ENCODE data around the gene SH3BGRL2. TPM values are rescaled to one million over a fixed set of nuclear protein-coding genes. Genes with fewer than 3 reads are reported as not detected.
"Not testable (repeated sequence)": the region's sequence is repeated elsewhere in the genome, so short reads cannot be mapped to it uniquely, and the experiment has no call there.

SH3BGRL2 gene
- total RNA-seq, 1 donor from 2014 or later, result 35.9 TPM

DNA sequence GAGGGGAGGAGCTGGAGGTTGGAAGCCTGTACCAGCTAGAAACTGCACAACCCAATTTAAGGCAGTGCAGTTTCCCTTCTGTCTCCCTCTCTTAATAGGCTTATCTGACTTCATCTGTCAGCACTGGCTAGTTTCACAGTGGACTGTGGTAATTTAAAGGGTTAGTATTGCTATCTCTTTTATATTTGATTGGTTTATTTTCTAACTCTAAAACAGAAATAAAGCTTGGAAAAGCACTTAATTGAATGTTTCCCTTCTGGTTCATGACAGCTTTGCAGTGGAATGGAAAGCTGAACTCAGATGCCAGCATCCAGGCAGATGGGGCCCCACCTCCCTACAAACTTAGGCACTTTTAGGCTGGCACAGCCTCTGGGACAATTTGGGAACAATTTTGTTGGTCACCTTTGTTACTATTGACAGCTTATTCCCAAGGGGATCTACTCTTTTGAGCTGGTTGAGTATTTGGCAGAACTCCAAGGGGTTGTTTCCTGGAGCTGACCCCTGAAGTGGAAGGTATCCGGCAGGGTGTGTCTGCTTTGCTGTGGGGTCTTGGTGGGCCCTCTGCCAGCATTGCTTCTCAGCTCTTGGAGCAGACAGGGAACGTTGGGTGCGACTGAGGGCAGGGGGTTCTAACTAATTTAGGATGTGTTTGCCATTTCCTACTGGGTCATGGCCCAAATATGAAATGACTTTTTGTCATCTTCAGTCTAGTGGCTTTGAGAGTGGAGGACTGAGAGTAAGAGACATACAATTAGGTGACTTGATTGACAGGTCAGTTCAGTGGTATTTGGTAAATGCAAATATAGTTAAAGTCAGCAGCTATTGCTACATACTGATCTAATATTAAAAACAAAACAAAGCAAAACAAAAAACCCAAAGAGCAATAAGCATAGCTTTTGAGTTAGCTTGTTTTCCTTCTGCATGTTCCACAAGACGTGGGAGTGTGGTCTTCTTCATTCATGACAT lies 9.3 kb downstream of the SH3BGRL2 start:
- DNase-seq (ENCODE audit: low spot score) (no peak), ATAC-seq (no peak)
- intact Hi-C loops (cut with DNase I), result no loop called here

DNA sequence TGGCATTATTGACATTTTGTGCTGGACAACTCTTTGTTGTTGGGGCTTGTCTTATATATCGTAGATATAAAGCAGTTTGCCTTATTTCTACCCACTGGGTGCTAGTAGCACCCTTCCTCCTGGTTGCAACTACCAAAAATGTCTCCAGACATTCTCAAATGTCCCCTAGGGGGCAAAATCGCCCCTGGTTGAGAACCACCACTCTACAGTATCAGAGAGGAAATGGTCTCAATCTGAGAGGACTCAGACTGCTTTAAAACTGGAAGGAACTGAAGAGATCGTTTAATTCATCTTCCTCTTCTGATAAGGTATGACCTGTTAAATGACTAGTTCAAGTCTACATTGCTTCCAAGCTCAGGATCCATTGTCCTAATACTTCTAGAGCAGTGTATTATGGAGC lies 14.9 kb downstream of the SH3BGRL2 start:
- DNase-seq (ENCODE audit: low spot score), result no peak
- no peak for ATAC-seq
- intact Hi-C loops (cut with DNase I), result loop anchor here (5.0 kb wide), 1 partner anchor 1946 kb away; no protein-coding TSS in a partner anchor

DNA sequence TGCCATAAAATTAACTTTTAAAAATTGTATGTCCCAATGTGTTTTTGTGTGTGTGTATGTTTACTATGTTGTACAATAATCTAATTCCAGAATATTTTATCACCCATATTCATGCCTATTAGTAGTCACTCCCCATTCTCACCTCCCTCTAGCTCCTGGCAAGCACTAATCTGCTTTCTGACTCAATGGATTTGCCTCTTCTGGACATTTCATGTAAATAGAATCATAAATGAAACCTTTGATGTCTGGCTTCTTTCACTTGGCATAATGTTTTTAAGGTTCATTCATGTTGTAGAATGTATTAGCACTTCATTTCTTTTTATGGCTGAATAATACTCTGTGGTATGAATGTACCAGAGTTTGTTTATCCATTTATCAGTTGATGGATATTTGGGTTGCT lies 15.4 kb downstream of the SH3BGRL2 start:
- ATAC-seq (no peak), DNase-seq (ENCODE audit: low spot score) (no peak)
- intact Hi-C loops (cut with DNase I), result loop anchor here (5.0 kb wide), 1 partner anchor 1946 kb away; no protein-coding TSS in a partner anchor

DNA sequence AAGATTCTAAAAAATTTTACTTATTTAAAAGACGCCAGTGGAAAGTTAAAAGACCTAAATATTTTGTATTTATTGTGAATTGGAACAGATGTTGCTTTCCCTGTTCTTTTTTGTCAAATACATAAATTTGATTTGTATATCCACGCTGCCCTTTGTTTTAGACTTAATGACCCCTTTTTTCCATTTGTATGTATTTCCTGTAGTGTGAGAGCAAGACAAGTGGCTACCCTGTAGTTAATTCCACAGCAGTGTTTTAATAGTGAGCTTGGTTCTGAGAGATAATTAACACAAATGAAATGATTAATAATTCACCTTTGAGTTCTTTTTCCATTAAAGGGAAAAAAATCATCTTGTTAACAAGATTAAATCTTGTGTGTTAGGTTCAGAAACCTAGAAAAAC lies 16.6 kb downstream of the SH3BGRL2 start:
- DNase-seq (ENCODE audit: low spot score) (no peak), ATAC-seq (no peak)
- intact Hi-C loops (cut with DNase I), result loop anchor here (5.0 kb wide), 1 partner anchor 1945 kb away; no protein-coding TSS in a partner anchor

DNA sequence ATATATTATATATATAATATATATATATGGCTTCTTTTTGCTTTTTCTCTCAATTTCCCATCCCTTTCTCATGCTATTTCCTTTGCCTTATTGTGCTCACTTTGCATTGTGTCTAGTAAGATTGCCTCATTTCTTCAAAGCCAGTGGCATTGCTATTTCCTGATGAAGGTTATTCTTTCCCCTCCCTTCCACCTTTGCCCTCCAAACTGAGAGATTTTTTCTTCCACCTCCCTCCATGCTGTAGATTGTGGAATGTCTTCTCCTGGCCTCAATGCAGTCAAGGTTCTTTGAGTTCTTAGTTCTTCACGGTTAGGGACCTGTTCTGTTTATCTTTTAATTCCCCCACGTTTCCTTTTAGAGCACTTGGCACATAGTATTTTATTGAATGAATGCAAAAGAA lies 17.2 kb downstream of the SH3BGRL2 start:
- ATAC-seq (no peak), DNase-seq (ENCODE audit: low spot score) (no peak)
- intact Hi-C loops (cut with DNase I), result loop anchor here (5.0 kb wide), 1 partner anchor 1944 kb away; no protein-coding TSS in a partner anchor

DNA sequence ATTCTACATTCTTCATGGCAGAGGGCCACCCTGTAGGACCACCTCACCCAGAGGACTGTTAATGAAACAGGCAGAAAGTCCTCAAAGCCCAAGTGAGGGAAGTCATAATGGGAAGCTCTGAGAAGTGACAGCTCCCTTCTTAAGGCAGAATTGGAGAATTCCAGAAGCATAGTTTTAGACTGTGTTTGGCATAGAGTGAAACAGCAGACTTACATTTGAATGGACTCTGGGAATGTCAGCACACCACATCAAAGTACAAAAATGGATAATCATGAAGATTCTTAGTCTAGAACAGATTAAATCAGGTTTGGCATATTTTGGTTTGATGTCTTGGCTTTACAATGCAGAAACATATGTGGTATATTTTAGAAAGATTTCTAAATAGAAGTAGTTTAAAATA lies 17.9 kb downstream of the SH3BGRL2 start:
- DNase-seq (ENCODE audit: low spot score), result no peak
- intact Hi-C loops (cut with DNase I), result loop anchor here (5.0 kb wide), 1 partner anchor 1943 kb away; no protein-coding TSS in a partner anchor
- no peak for ATAC-seq

DNA sequence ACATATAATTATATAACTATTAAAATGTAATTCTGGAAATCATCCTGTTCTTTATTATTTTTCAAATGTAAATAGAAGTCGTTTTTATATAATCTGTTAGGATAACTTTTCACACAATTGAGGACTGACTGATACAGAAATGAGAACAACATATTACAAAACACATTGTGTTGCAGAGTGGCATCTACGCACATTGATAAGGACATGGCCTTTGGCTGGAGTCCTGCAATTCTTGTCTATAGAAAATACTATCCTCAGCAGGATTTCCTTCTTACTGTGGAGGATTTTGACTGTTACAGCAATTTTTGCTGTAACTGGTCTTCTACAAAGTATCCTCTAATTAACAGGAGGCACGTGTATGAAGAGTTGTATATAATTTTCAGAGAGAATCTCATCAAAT lies 19.8 kb downstream of the SH3BGRL2 start:
- no peak for DNase-seq (ENCODE audit: low spot score)
- intact Hi-C loops (cut with DNase I), result no loop called here
- no peak for ATAC-seq

DNA sequence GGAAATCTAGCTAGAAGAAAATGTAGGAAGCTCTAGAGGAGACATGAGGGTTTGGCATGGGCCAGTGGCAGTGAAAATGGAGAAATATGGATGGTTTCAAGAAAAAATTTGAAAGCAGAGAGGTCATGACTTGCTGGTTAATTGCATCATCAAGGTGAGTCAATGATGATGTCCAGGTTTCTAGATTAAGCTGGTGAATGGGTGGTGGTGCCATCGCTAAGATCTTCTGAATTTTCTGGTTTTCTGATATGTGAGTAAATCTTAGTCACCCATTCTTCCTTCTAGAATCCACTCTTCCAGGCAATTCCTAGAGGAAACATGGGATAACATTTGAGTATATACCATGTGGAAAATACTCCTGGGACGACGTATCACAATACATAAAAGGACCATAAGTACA lies 25.0 kb downstream of the SH3BGRL2 start:
- no peak for DNase-seq (ENCODE audit: low spot score)
- ATAC-seq, result no peak
- intact Hi-C loops (cut with DNase I), result no loop called here

DNA sequence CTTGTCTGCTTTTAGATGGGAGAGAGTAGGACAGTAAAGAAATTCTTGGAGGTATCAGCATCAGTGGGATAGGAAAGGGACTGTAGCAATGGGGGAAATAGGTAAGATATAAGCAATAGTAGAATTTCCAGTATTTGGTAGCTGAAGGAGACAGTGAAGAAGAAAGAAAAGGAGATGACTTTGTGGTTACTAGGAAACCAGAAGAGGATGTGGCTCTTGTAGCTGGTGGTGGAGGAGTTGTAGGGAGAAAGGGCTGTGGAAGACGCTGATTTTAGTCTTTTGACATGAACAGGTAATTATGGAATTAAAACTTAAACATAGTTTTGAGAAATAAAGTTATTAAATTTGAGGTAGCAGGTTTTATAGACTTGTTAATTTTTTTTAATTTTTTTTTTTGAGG lies 26.1 kb downstream of the SH3BGRL2 start:
- no peak for DNase-seq (ENCODE audit: low spot score)
- ATAC-seq, result no peak
- intact Hi-C loops (cut with DNase I), result no loop called here

DNA sequence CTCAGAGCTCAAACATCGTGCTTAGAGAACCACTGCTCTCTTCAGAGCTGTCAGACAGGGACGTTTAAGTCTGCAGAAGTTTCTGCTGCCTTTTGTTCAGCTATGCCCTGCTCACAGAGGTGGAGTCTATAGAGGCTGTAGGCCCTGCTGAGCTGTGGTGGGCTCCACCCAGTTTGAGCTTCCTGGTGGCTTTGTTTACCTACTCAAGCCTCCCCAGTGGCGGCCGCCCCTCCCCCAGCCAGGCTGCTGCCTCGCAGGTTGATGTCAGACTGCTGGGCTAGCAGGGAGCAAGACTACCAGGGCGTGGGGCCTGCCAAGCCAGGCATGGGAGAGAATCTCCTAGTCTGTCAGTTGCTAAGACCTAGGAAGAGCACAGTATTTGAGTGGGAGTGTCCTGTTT lies 32.5 kb downstream of the SH3BGRL2 start:
- ATAC-seq; intact Hi-C loops (cut with DNase I); DNase-seq (ENCODE audit: low spot score): not testable (repeated sequence)

DNA sequence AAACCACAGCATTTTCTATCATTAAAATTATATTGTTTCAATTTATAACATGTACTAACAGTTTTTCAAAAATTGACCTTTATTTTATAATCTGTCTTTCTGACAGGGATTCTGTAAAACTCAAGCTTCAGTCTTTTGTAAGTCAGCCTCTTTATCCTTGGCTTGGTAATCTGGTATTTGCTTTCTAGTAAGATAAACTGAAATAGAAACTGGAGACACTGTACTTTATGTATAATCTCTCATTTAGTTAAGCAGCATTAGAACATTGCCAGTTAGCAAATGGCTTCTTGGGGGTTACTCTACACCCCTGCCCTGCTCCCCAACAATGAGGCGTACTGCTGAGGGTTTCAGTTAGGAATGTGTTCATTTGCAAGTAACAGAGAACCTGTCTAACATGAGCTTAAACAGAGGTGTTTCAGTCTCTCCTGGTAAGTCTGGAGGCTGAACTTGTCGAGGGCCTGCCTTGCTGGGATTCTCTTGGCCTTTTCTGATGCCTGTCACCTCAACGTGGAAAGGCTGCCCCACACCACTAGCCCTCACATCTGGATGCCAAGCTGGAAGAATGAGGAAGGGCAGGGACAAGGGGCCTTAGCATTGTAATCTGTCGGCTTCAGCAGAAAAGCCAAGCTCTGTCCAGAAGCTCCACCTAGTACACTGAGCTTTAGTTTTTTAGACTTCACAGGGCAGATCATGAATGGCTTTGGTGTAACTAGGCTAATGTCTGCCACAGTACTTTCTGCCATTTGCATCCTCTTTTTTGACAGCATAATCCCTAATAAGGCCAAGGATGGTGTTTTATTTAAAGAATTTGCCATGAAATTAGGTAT lies 34.8 kb downstream of the SH3BGRL2 start:
- ATAC-seq, result no peak
- intact Hi-C loops (cut with DNase I), result no loop called here
- no peak for DNase-seq (ENCODE audit: low spot score)

DNA sequence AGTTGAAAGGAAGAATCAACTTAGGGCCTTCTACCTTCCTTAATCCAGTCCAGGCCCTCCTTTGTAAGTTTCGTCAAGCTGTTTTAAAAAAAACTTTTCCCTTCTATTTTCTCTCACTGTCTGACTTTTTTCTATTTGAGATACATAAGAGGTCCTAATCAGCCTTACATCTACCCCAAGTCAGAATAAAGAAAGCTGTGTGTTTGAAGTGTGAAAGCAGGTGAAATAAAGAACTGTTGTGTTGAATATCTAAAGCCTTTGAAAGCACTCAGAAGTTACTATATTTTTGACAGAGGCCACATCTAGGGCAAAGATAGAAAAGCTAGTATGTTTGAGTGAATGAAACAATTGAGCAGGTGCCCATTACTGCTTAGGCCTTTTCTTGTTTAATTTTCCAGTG lies 35.5 kb downstream of the SH3BGRL2 start:
- intact Hi-C loops (cut with DNase I), result no loop called here
- ATAC-seq (no peak), DNase-seq (ENCODE audit: low spot score) (no peak)

DNA sequence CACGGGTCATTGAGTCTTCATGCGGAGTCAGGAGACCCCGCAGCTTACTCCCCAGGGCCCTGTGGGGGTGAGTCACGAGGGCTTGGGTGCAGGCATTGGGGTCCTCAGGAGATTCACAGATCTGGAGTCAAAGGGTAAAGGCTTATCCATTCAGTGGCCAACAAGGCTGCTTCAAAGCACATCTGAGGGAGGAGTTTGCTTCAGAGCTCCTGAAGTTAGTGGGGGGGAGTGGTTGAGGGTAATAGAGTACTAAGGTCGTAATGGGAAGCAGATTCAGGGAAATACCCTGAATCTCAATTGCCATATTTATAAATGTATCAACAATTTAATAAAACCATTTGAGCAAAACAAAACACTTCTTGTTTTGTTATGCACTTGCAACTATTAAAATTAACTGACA lies 37.3 kb downstream of the SH3BGRL2 start:
- intact Hi-C loops (cut with DNase I), result no loop called here
- no peak for DNase-seq (ENCODE audit: low spot score)
- ATAC-seq, result no peak

DNA sequence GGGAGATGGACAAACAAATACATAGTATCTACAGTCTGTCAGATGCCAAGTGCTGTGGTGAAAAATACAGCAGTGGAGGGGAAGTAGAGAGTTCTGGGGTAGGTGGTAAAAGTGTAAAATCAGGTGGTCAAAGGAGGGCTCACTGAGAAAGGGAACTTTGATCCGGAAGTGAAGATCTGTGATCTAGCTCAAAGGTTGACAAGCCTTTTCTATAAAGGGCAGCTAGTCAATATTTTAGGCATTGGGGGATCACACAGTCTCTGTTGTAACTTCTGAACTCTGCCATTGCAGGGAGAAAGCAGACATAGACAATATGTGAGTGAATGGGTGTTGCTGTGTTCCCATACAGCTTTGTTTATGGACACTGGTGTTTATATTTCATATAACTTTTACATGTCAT lies 38.6 kb downstream of the SH3BGRL2 start:
- DNase-seq (ENCODE audit: low spot score) (no peak), ATAC-seq (no peak)
- intact Hi-C loops (cut with DNase I), result no loop called here

DNA sequence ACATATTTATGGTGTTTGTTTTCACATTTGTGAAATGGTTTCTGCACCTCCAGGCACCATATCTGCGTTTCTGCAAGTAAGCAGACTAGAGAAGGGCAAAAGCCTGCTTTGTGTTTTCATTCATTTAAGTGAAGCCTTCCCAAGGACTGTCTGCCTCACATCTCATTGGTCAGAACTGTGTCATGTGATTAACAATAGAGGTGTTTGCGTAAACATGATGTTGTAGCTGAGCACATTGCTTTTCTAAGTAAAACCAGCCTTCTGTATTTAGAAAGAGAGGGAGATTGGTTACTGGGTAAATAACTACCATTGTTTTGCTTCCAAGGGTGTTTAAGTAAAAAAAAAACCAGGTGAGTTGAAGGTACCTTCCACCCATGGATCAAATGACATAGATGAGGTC lies 39.7 kb downstream of the SH3BGRL2 start:
- intact Hi-C loops (cut with DNase I), result no loop called here
- ATAC-seq, result no peak
- DNase-seq (ENCODE audit: low spot score), result no peak

DNA sequence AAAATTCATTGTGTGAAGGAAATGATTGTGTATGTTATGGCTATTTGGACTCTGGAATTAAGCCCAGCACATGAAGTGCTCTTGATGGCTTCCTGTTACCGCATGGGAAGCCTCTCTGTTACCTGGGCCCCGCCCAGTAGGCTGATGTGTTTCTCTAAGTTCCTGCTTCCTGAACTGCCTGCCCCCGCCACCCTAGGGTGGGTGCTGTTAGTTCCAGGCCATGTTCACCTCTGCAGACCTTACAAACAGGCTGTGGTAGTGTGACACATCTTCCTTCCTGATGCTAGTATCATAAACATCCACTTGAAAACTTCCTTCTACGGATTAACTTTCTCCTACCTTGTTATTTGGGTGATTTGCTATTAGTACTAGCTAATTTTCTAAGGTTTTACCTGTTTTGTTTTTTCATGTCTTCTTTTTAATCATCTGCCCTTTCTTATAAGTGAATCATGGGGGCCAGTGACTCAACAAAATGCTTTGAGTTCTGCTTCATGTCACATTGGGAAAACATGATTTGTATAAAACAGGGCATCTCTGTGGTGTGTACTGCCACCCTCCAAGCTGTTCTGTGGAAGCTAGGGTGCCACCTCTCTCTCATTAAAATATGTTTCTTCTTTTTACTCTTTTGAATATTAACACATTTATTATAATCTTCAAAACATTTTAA lies 40.6 kb downstream of the SH3BGRL2 start:
- DNase-seq (ENCODE audit: low spot score), result no peak
- no peak for ATAC-seq
- intact Hi-C loops (cut with DNase I), result no loop called here

DNA sequence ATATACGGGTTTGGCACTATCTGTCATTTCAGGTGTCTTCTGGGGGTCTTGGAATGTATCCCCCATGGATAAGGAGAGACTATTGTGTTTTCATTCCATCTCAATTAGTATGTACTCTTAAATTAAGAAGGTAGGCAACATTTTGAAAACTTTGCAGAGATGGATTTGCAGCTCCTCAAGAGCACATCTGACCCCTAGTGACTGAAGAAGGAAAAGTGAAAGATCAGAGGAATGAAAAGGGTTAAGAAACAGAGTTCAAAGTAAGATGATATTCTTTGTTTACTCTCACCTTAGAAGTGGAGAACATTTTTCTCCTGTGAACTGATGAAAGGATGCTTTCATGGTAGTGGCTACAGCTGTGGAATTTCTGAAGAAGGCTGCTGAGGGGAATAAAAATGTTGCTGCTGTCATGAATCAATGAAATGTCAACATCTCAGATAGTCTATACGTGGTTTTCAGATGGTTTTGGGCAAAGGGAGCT lies 41.5 kb downstream of the SH3BGRL2 start:
- intact Hi-C loops (cut with DNase I), result no loop called here
- no peak for ATAC-seq

DNA sequence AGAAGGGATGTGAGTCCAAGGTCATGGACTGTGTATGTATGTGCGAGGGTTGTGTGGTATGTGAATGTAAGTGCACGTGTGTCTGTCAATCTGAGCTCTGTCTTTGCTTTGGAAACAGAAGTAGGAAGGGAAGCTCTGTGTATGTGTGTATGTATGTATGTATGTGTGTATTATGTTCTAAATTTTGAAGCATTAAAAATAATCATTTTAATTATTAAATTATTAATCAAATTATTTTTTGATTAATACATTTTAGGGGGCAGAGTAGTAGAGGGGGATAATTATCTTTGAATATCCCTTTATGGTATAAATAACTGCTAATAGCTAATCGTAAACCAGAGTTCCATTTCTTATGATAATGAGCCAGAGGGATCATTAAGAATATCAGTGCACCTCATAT lies 42.8 kb downstream of the SH3BGRL2 start:
- ATAC-seq, result no peak
- DNase-seq (ENCODE audit: low spot score), result no peak
- intact Hi-C loops (cut with DNase I), result no loop called here

More for the DNA sequence above, 41.5 kb downstream of the SH3BGRL2 start:
- no peak for DNase-seq (ENCODE audit: low spot score)
